ENCODE data around the gene TNNT3.
"Not testable (repeated sequence)": the region's sequence is repeated elsewhere in the genome, so short reads cannot be mapped to it uniquely, and the experiment has no call there.

TNNT3 gene

GRCh38 chr11:1937616-1938342 is 18.3 kb downstream of the TNNT3 start:
- TF ChIP-seq, protein P1, sequence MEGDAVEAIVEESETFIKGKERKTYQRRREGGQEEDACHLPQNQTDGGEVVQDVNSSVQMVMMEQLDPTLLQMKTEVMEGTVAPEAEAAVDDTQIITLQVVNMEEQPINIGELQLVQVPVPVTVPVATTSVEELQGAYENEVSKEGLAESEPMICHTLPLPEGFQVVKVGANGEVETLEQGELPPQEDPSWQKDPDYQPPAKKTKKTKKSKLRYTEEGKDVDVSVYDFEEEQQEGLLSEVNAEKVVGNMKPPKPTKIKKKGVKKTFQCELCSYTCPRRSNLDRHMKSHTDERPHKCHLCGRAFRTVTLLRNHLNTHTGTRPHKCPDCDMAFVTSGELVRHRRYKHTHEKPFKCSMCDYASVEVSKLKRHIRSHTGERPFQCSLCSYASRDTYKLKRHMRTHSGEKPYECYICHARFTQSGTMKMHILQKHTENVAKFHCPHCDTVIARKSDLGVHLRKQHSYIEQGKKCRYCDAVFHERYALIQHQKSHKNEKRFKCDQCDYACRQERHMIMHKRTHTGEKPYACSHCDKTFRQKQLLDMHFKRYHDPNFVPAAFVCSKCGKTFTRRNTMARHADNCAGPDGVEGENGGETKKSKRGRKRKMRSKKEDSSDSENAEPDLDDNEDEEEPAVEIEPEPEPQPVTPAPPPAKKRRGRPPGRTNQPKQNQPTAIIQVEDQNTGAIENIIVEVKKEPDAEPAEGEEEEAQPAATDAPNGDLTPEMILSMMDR (conservative IDR thresholded peaks at IDR 0.05; ENCODE audit: control insufficient read depth, insufficient read depth, low read depth, low read length) = no peak
- DNase-seq (ENCODE audit: low read depth) = no peak
- no peak overlapping the region for H3K4me3 ChIP-seq (ENCODE audit: control insufficient read depth, low read depth, low read length)

DNA sequence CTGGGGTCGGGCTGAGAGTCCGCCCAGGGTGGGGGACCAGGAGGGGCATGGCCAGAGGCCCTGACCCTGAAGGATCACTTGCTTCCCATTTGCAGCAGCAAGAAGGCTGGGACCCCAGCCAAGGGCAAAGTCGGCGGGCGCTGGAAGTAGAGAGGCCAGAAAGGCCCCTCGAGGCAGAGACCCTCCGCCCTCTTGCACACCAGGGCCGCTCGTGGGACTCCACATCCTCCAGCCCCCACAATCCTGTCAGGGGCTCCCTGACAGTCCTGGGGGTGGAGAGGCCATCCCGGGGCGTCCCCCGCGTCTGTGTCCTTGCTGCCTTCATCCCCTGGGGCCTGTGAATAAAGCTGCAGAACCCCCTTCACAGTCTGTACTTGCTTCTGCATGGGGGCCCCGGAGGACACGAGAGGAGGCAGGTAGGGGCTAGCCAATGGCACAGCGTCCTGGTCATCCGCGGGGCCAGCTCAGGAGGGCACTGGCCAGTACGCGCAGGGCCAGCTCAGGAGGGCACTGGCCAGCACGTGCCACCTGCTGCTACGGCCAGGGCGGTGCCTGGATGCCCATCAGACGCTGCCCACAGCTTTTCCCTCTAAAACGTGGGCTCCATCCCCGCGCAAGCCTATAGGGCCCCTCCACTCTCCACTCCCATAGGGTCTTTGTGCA is 19.0 kb downstream of the TNNT3 start:
- no peak overlapping the region for H3K4me3 ChIP-seq (ENCODE audit: control insufficient read depth, low read depth, low read length)
- DNase-seq (ENCODE audit: low read depth) = no peak
- TF ChIP-seq, protein P1 (conservative IDR thresholded peaks at IDR 0.05; ENCODE audit: control insufficient read depth, insufficient read depth, low read depth, low read length) = no peak

DNA sequence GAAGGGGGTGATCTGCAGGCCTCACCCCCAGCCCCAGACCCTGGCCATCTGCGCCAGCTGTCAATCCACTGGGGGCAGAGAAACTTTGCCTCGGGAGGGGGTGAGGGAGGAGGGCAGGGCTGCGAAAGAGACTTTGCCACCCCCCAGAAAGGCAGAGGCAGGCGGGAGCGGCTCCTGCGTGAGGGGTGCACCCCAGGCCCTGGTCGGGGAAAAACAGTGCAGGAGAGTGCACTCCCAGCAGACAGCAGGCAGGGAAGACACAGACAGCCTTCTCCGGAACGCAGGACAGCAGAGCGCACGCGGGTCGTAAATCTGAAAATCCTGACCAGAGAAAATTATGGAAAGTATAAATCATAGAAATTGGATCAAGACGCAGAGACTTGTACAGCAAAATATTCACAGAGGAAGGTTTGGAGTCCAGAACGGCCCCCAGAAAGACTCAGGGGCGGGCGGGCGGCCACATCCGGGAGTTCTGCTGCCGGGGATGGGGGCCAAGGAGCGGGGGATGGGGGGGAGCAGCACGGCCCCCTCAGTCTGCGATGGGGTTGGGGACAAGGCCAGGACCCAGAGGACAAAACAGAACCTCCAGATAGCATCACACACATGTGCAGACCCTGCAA is 19.6 kb downstream of the TNNT3 start:
- TF ChIP-seq, protein P1 (conservative IDR thresholded peaks at IDR 0.05; ENCODE audit: control insufficient read depth, insufficient read depth, low read depth, low read length) = no peak
- DNase-seq (ENCODE audit: low read depth) = no peak
- H3K4me3 ChIP-seq (ENCODE audit: control insufficient read depth, low read depth, low read length) = no peak overlapping the region

- DNase-seq (ENCODE audit: low read depth); H3K4me3 ChIP-seq (ENCODE audit: control insufficient read depth, low read depth, low read length): not testable (repeated sequence)
Measured at GRCh38 chr11:1939788-1940187, 20.3 kb downstream of the TNNT3 start.

- no peak overlapping the region for H3K4me3 ChIP-seq (ENCODE audit: control insufficient read depth, low read depth, low read length)
- TF ChIP-seq, protein P1 (conservative IDR thresholded peaks at IDR 0.05; ENCODE audit: control insufficient read depth, insufficient read depth, low read depth, low read length) = no peak
- no peak for DNase-seq (ENCODE audit: low read depth)
Measured at GRCh38 chr11:1942558-1943260, 23.2 kb downstream of the TNNT3 start.

DNA sequence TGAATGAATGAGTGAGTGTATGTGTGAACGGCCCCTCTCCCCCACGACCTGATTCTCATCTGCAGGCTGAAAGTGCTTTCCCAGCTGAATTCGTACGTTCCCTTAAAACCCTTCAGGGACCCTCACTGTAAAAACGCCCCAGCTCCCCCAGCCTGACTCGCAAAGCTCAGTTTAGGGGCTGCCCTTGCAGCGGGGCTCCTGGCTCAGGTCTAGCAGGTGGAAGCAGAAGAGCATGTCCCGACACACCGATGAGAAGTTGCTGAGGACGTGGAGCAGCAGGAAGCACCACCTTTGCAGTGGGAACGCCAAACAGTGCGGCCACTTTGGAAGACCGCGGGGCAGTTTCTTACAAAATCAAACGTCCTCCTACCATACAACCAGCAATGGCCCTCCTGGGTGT is 24.1 kb downstream of the TNNT3 start:
- no peak overlapping the region for H3K4me3 ChIP-seq (ENCODE audit: control insufficient read depth, low read depth, low read length)
- DNase-seq (ENCODE audit: low read depth) = no peak
- TF ChIP-seq, protein P1 (conservative IDR thresholded peaks at IDR 0.05; ENCODE audit: control insufficient read depth, insufficient read depth, low read depth, low read length) = no peak

GRCh38 chr11:1943977-1944376 is 24.5 kb downstream of the TNNT3 start:
- peak; percentile 33 for DNase-seq (ENCODE audit: low read depth)

More at GRCh38 chr11:1943977-1944376, 24.5 kb downstream of the TNNT3 start:
- TF ChIP-seq, protein P1 (conservative IDR thresholded peaks at IDR 0.05; ENCODE audit: control insufficient read depth, insufficient read depth, low read depth, low read length) = no peak
- no peak overlapping the region for H3K4me3 ChIP-seq (ENCODE audit: control insufficient read depth, low read depth, low read length)
